Stomach smooth muscle (tissue), 2 donors: ENCODE results near the gene TFCP2L1.
"Not testable (repeated sequence)": the region's sequence is repeated elsewhere in the genome, so short reads cannot be mapped to it uniquely, and the experiment has no call there.

Source experiments
- H3K27ac ChIP-seq: one replicate; pipeline ENCODE4 v1.7.0; 2013; ENCODE audit warnings: mild to moderate bottlenecking, low read length, inconsistent platforms
- H3K27me3 ChIP-seq, 2 donors: one replicate each; pipeline ENCODE4 v1.7.0; 2013; ENCODE audit warnings: low read length in 2 of 2; ENCODE audit not compliant: insufficient read depth in 2 of 2, control insufficient read depth in 1 of 2
- H3K36me3 ChIP-seq, 2 donors: one replicate each; pipeline ENCODE4 v1.7.0; 2013; ENCODE audit warnings: low read length in 2 of 2; ENCODE audit not compliant: control insufficient read depth in 2 of 2, insufficient read depth in 2 of 2
- H3K4me1 ChIP-seq: one replicate; pipeline ENCODE4 v1.7.0; 2013; ENCODE audit warnings: low read length; ENCODE audit not compliant: control insufficient read depth, insufficient read depth
- H3K4me3 ChIP-seq, 2 donors: one replicate each; pipeline ENCODE4 v1.7.0; 2013; ENCODE audit warnings: low read length in 2 of 2
- H3K9ac ChIP-seq, 2 donors: one replicate each; pipeline ENCODE4 v1.7.0; 2013; ENCODE audit warnings: low read length in 2 of 2, mild to moderate bottlenecking in 1 of 2
- H3K9me3 ChIP-seq, 2 donors: one replicate each; pipeline ENCODE4 v1.7.0; 2013; ENCODE audit warnings: low read length in 2 of 2; ENCODE audit not compliant: control insufficient read depth in 2 of 2
- donor health status: healthy.
- donor health status: Pancreatic carcinoma.

TFCP2L1 gene

GRCh38 chr2:121285926-121286325 lies 924 bp upstream of the TFCP2L1 start:
- no peak overlapping the region for H3K4me3 ChIP-seq
- no peak overlapping the region for H3K9ac ChIP-seq
- peaks cover 21 to 24% of the 10 kb centered on the region in 2 donors for H3K27me3 ChIP-seq
- no peak overlapping the region for H3K27ac ChIP-seq
- H3K9me3 ChIP-seq = no peaks in the 10 kb centered on the region
- H3K36me3 ChIP-seq = no peaks in the 10 kb centered on the region
- H3K4me1 ChIP-seq = peaks cover 4% of the 10 kb centered on the region

GRCh38 chr2:121283670-121284462 lies 1.1 kb downstream of the TFCP2L1 start:
- H3K27me3 ChIP-seq = peaks cover 22 to 24% of the 10 kb centered on the region in 2 donors
- no peak overlapping the region for H3K27ac ChIP-seq
- no peak overlapping the region for H3K9ac ChIP-seq
- H3K9me3 ChIP-seq = no peaks in the 10 kb centered on the region
- H3K4me1 ChIP-seq = peaks cover 4% of the 10 kb centered on the region
- H3K36me3 ChIP-seq = no peaks in the 10 kb centered on the region
- H3K4me3 ChIP-seq = no peak overlapping the region

- Histone ChIP-seq H3K4me3 (no peak overlapping the region), H3K27me3 (peaks cover 22 to 24% of the 10 kb centered on the region in 2 donors)
Measured at GRCh38 chr2:121282800-121283385, 2.1 kb downstream of the TFCP2L1 start.

GRCh38 chr2:121281694-121282093 lies 3.3 kb downstream of the TFCP2L1 start:
- no peaks in the 10 kb centered on the region for H3K36me3 ChIP-seq
- peaks cover 22 to 24% of the 10 kb centered on the region in 2 donors for H3K27me3 ChIP-seq
- H3K9ac ChIP-seq = no peak overlapping the region
- H3K9me3 ChIP-seq = no peaks in the 10 kb centered on the region
- no peak overlapping the region for H3K4me3 ChIP-seq
- no peak overlapping the region for H3K27ac ChIP-seq
- peaks cover 4% of the 10 kb centered on the region for H3K4me1 ChIP-seq

More at GRCh38 chr2:121282800-121283385, 2.1 kb downstream of the TFCP2L1 start:
- Histone ChIP-seq H3K9me3 (no peaks in the 10 kb centered on the region), H3K36me3 (no peaks in the 10 kb centered on the region), H3K4me1 (peaks cover 4% of the 10 kb centered on the region), H3K9ac (no peak overlapping the region), H3K27ac (no peak overlapping the region)

- Histone ChIP-seq H3K4me1 (peaks cover 4% of the 10 kb centered on the region), H3K9me3 (no peaks in the 10 kb centered on the region), H3K4me3 (no peak overlapping the region), H3K27me3 (peaks cover 21 to 22% of the 10 kb centered on the region in 2 donors), H3K9ac (no peak overlapping the region), H3K27ac (no peak overlapping the region), H3K36me3 (no peaks in the 10 kb centered on the region)
Measured at GRCh38 chr2:121281107-121281506, 3.9 kb downstream of the TFCP2L1 start.

GRCh38 chr2:121279476-121280220 lies 5.4 kb downstream of the TFCP2L1 start:
- peaks cover 10 to 20% of the 10 kb centered on the region in 2 donors for H3K27me3 ChIP-seq
- no peak overlapping the region for H3K4me3 ChIP-seq
- H3K36me3 ChIP-seq = no peaks in the 10 kb centered on the region
- H3K9me3 ChIP-seq = no peaks in the 10 kb centered on the region
- no peak overlapping the region for H3K27ac ChIP-seq
- no peak overlapping the region for H3K9ac ChIP-seq
- peaks cover 2% of the 10 kb centered on the region for H3K4me1 ChIP-seq

GRCh38 chr2:121276341-121276740 lies 8.7 kb downstream of the TFCP2L1 start:
- no peak overlapping the region for H3K4me3 ChIP-seq
- peaks cover 0 to 3% of the 10 kb centered on the region in 2 donors for H3K27me3 ChIP-seq
- no peaks in the 10 kb centered on the region for H3K4me1 ChIP-seq
- H3K9me3 ChIP-seq = no peaks in the 10 kb centered on the region
- no peaks in the 10 kb centered on the region for H3K36me3 ChIP-seq
- no peak overlapping the region for H3K9ac ChIP-seq
- H3K27ac ChIP-seq = no peak overlapping the region

GRCh38 chr2:121273116-121273515 lies 11.9 kb downstream of the TFCP2L1 start:
- no peaks in the 10 kb centered on the region for H3K36me3 ChIP-seq
- H3K4me1 ChIP-seq = no peaks in the 10 kb centered on the region
- no peak overlapping the region for H3K4me3 ChIP-seq
- H3K27me3 ChIP-seq = no peaks in the 10 kb centered on the region
- H3K9ac ChIP-seq = no peak overlapping the region
- no peaks in the 10 kb centered on the region for H3K9me3 ChIP-seq
- no peak overlapping the region for H3K27ac ChIP-seq

- H3K9me3 ChIP-seq = no peaks in the 10 kb centered on the region
- H3K36me3 ChIP-seq = no peaks in the 10 kb centered on the region
- H3K27ac ChIP-seq = no peak overlapping the region
- no peaks in the 10 kb centered on the region for H3K27me3 ChIP-seq
- H3K9ac ChIP-seq = no peak overlapping the region
- H3K4me1 ChIP-seq = no peaks in the 10 kb centered on the region
- H3K4me3 ChIP-seq = no peak overlapping the region
Measured at GRCh38 chr2:121272596-121272995, 12.4 kb downstream of the TFCP2L1 start.

- not testable (repeated sequence) for H3K9ac ChIP-seq, H3K27me3 ChIP-seq, H3K4me3 ChIP-seq, H3K36me3 ChIP-seq, H3K27ac ChIP-seq, H3K9me3 ChIP-seq, H3K4me1 ChIP-seq
Measured at GRCh38 chr2:121269436-121269835, 15.6 kb downstream of the TFCP2L1 start.
